DND-41 (cell line): ENCODE results near the gene RNU6-8.

ENCODE experiments used
- EZH2 ChIP-seq: IDR thresholded peaks from 3 replicates; pipeline ENCODE4 v1.6.1; 2012; ENCODE audit warnings: borderline replicate concordance, low read depth, mild to moderate bottlenecking, moderate library complexity, low read length, inconsistent platforms; ENCODE audit not compliant: severe bottlenecking
- TF ChIP-seq, protein P1 (sequence below): IDR thresholded peaks from 2 replicates; pipeline ENCODE4 v1.5.1; 2012; ENCODE audit warnings: borderline replicate concordance, low read length, moderate library complexity, mild to moderate bottlenecking; ENCODE audit not compliant: poor library complexity, severe bottlenecking; ENCODE audit errors: extremely low read depth

DNA sequence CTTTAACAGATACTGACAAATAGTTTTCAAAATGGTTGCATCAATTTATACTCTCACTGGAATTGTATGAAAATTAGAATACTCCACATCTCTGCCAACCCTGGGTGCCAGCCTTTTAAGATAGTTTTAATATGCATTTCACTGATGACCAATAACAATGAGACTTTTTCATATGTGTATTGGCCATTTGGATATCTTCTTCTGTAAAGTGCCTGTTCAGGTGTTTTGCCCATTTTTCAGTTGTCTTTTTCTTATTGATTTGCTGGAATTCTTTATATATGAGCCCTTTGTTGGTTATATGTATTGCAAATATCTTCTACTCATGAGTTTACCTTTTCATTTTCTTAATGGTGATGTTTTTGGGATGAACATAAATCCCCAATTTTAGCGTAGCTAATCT, 18.0 kb downstream of the RNU6-8 start:
- TF ChIP-seq, protein P1, sequence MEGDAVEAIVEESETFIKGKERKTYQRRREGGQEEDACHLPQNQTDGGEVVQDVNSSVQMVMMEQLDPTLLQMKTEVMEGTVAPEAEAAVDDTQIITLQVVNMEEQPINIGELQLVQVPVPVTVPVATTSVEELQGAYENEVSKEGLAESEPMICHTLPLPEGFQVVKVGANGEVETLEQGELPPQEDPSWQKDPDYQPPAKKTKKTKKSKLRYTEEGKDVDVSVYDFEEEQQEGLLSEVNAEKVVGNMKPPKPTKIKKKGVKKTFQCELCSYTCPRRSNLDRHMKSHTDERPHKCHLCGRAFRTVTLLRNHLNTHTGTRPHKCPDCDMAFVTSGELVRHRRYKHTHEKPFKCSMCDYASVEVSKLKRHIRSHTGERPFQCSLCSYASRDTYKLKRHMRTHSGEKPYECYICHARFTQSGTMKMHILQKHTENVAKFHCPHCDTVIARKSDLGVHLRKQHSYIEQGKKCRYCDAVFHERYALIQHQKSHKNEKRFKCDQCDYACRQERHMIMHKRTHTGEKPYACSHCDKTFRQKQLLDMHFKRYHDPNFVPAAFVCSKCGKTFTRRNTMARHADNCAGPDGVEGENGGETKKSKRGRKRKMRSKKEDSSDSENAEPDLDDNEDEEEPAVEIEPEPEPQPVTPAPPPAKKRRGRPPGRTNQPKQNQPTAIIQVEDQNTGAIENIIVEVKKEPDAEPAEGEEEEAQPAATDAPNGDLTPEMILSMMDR, result no peak
- TF ChIP-seq EZH2, result no peak
